HepG2 (cell line): ENCODE results near the gene STIM1. TPM values are rescaled to one million over a fixed set of nuclear protein-coding genes. Genes with fewer than 3 reads are reported as not detected.

Source experiments
- ATF7 ChIP-seq, 2 experiments: fragments of 450-650 bp in 1 of 2; sonication (generic) in 1 of 2; formaldehyde crosslinking in 1 of 2; IDR thresholded peaks; 2 replicates each; pipeline versions ENCODE4 v1.4.0 to v1.6.1; 2016 to 2020; ENCODE audit warnings: antibody characterized with exemption in 1 of 2, mild to moderate bottlenecking in 1 of 2, missing genetic modification reagents in 1 of 2
- CBFB ChIP-seq: sonication (generic); formaldehyde crosslinking; IDR thresholded peaks from 2 replicates; pipeline ENCODE4 v1.4.0; 2020; ENCODE audit warnings: missing genetic modification reagents
- CBX5 ChIP-seq: sonication (generic); formaldehyde crosslinking; IDR thresholded peaks from 2 replicates; pipeline ENCODE4 v1.4.0; 2020; ENCODE audit warnings: missing genetic modification reagents, borderline replicate concordance
- CREM ChIP-seq, 2 experiments: sonication (generic) in 1 of 2; formaldehyde crosslinking in 1 of 2; IDR thresholded peaks; 2 replicates each; pipeline versions ENCODE4 v1.4.0 to v1.6.1; 2016 to 2020; ENCODE audit warnings: antibody characterized with exemption in 1 of 2, mild to moderate bottlenecking in 1 of 2, missing genetic modification reagents in 1 of 2
- DMTF1 ChIP-seq: sonication (generic); formaldehyde crosslinking; IDR thresholded peaks from 2 replicates; pipeline ENCODE4 v1.4.0; 2020; ENCODE audit warnings: mild to moderate bottlenecking, missing genetic modification reagents
- ERF ChIP-seq: IDR thresholded peaks from 2 replicates; pipeline ENCODE4 v1.6.1; 2018; ENCODE audit warnings: missing biosample characterization, missing genetic modification reagents
- FOXO1 ChIP-seq: sonication (generic); formaldehyde crosslinking; IDR thresholded peaks from 2 replicates; pipeline ENCODE4 v1.4.0; 2020; ENCODE audit warnings: missing genetic modification reagents
- GFI1 ChIP-seq: sonication (generic); formaldehyde crosslinking; IDR thresholded peaks from 2 replicates; pipeline ENCODE4 v1.5.0; 2020; ENCODE audit warnings: missing genetic modification reagents, mild to moderate bottlenecking, borderline replicate concordance
- MLXIP ChIP-seq: sonication (generic); formaldehyde crosslinking; IDR thresholded peaks from 2 replicates; pipeline ENCODE4 v1.9.0; 2021; ENCODE audit warnings: missing genetic modification reagents, borderline replicate concordance
- RERE ChIP-seq: IDR thresholded peaks from 2 replicates; pipeline ENCODE4 v1.6.1; 2016; ENCODE audit warnings: low read depth, missing genetic modification reagents, missing compliant biosample characterization
- STAT5B ChIP-seq: sonication (generic); formaldehyde crosslinking; IDR thresholded peaks from 2 replicates; pipeline ENCODE4 v1.4.0; 2020; ENCODE audit warnings: missing genetic modification reagents
- ZBTB20 ChIP-seq: sonication (generic); formaldehyde crosslinking; IDR thresholded peaks from 2 replicates; pipeline ENCODE4 v1.8.1; 2023; ENCODE audit warnings: missing genetic modification reagents, low read depth, mild to moderate bottlenecking, borderline replicate concordance
- ZNF329 ChIP-seq: sonication (generic); formaldehyde crosslinking; IDR thresholded peaks from 2 replicates; pipeline ENCODE4 v1.9.0; 2021; ENCODE audit warnings: low read depth, mild to moderate bottlenecking, missing genetic modification reagents
- ZNF546 ChIP-seq: sonication (generic); formaldehyde crosslinking; conservative IDR thresholded peaks from 2 replicates; pipeline ENCODE4 v1.8.1; 2023; ENCODE audit warnings: mild to moderate bottlenecking, missing genetic modification reagents
- ZNF598 ChIP-seq: sonication (generic); formaldehyde crosslinking; IDR thresholded peaks from 2 replicates; pipeline ENCODE4 v1.5.1; 2020; ENCODE audit warnings: mild to moderate bottlenecking, missing genetic modification reagents, borderline replicate concordance
- ZNF678 ChIP-seq: sonication (generic); formaldehyde crosslinking; IDR thresholded peaks from 2 replicates; pipeline ENCODE4 v1.4.0; 2020; ENCODE audit warnings: mild to moderate bottlenecking, missing genetic modification reagents
- ZNF713 ChIP-seq: sonication (generic); formaldehyde crosslinking; IDR thresholded peaks from 2 replicates; pipeline ENCODE4 v1.4.0; 2020; ENCODE audit warnings: mild to moderate bottlenecking, missing genetic modification reagents
- ZSCAN22 ChIP-seq: sonication (generic); formaldehyde crosslinking; IDR thresholded peaks from 2 replicates; pipeline ENCODE4 v1.4.0; 2020; ENCODE audit warnings: mild to moderate bottlenecking, missing genetic modification reagents
- polyA plus RNA-seq, 8 experiments: library from polyadenylated mRNA; depleted of rRNA in 3 of 8; stranded (reverse) in 7 of 8; unstranded in 1 of 8; fragments of >200 nt; fragmentation: Illumina TruSeq in 4 of 8; extraction: Trizol in 4 of 8; gene quantifications; 2 replicates each; pipeline versions ENCODE4 v1.2.1 to v1.2.3, GENCODE V29; 2011 to 2016; ENCODE audit warnings: low read depth in 4 of 8, missing spikeins in 1 of 8, mixed read lengths in 1 of 8; ENCODE audit not compliant: insufficient read depth in 1 of 8
- total RNA-seq, 5 experiments: library from RNA; depleted of rRNA; stranded (reverse); fragments of >200 nt; fragmentation: Illumina TruSeq; extraction: Trizol; gene quantifications; 2 replicates each; pipeline ENCODE4 v1.2.3, GENCODE V29; 2016; ENCODE audit warnings: low read depth in 1 of 5

Gene STIM1
- total and polyA plus RNA-seq, 2 of the 13 experiments (the other 11 are each of a cell fraction or from before 2014, with no cell fraction given), result 19.2 to 28.5 TPM

DNA sequence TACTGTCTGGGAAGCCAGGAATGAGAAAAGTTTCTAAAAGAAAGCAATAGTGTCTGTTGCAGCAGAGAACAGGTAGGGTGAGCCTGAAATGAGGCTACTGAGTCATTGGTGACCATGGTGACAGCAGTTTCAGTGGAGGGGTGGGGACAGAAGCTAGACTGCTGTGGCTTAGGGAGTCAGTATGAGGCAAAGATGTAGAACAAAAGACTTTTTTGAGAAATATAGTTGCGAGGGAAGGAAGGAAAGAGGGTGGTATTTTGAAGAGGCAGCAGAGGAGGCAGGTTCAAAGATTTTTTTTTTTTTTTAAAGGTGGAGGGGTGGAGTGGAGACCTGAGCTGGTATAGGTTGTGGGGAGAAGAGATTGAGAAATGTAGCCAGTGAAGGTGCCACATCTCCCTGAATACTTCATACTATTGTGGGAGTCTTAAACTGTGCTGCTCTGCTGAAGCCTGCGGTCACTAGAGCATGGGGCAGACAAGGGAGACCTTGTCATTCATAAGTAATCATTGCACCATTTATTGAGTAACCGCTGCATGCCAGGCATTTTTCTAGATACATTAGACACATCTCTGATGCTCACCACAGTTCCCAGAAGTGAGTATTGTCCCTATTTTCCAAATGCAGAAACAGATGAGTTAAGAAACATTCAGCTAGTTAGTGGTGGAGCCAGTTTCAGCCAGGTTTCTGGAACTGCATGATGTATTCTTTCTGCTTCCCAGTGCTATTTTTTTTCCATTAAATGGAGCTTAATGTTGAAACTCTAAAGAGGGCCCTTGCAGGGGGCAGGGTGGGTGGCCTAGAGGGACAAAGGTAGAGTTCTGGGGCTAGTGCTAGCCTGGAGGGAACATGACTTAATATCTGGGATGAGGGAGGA is 49.9 kb downstream of the STIM1 start (continued):
- TF ChIP-seq RERE (0 out of 2 replicates have a peak, but pooled peaks have one; percentile 51), ZNF678 (CRISPR knock-in tag) (no peak), ZSCAN22 (CRISPR knock-in tag) (no peak), CBX5 (peak; percentile 80; the same call in 1 of the 2 replicates), ATF7 (IDR thresholded peaks at IDR 0.05) (peak; percentile 64), ATF7 (CRISPR knock-in tag; IDR thresholded peaks at IDR 0.05) (no peak), ZNF598 (CRISPR knock-in tag) (no peak), ZNF546 (CRISPR knock-in tag) (no peak), ZBTB20 (CRISPR knock-in tag) (0 out of 2 replicates have a peak, but pooled peaks have one; percentile 52), CREM (IDR thresholded peaks at IDR 0.05) (peak; percentile 77), CREM (CRISPR knock-in tag; IDR thresholded peaks at IDR 0.05) (no peak), STAT5B (CRISPR knock-in tag) (no peak), CBFB (CRISPR knock-in tag) (peak; percentile 93), ZNF713 (no peak), GFI1 (CRISPR knock-in tag) (peak; percentile 75), ERF (CRISPR knock-in tag) (peak; percentile 54; the same call in 1 of the 2 replicates), DMTF1 (CRISPR knock-in tag) (no peak), ZNF329 (CRISPR knock-in tag) (no peak), FOXO1 (CRISPR knock-in tag) (peak; percentile 81), MLXIP (CRISPR knock-in tag) (no peak)
